COLO668 (cell line): ENCODE results near the gene RASGEF1C.
A peak's percentile ranks its signal among the peaks of the same experiment; 100 is the strongest.

ENCODE experiments used
- DNase-seq: peaks from one replicate; lab custom pipeline; 2025; ENCODE audit not compliant: unreplicated experiment; lab: John Stamatoyannopoulos, UW

RASGEF1C gene

DNA sequence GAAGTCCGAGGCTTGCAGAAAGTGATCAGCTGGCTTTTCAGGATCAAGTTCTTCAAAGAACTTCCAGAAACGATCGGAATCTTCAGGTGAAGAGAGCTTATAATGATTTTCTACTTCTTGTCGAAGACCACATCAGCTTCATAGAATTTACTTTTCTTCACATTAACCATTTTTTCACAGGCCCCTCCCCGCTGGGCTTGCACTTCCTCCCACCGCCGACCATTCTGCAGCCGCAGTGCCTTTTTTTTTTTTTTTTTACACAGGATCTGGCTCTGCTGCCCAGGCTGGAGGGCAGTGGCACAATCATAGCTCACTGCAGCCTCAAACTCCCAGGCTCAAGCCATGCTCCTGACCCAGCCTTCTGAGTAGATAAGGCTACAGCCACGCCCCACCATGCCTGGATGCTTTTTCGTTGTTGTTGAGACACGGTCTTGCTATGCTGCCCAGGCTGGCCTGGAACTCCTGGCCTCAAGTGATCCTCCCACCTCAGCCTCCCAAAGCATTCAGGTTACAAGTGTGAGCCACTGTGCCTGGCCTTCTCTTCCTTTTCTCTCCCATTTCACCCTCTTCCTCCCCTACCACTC is 122.1 kb downstream of the RASGEF1C start:
- DNase-seq, result no peak

DNA sequence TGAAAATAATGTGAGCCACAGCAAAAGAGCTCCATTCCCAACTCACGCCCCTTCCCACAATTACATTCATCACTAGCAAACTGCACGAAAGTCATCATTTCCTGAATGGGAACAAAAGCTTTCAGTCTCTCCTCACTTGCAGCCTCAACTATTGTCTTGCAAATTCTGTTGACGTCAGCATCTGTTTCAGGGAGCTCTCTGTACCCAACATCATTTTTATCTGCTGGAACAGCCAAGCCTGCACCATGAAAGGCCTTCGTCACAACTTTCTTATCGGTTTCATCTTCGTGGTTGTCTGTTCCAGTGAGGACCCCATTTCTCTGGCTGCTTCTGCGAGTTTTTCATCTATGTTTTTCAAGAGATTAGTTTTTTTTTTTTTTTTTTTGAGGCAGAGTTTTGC is 123.2 kb downstream of the RASGEF1C start:
- DNase-seq, result no peak

DNA sequence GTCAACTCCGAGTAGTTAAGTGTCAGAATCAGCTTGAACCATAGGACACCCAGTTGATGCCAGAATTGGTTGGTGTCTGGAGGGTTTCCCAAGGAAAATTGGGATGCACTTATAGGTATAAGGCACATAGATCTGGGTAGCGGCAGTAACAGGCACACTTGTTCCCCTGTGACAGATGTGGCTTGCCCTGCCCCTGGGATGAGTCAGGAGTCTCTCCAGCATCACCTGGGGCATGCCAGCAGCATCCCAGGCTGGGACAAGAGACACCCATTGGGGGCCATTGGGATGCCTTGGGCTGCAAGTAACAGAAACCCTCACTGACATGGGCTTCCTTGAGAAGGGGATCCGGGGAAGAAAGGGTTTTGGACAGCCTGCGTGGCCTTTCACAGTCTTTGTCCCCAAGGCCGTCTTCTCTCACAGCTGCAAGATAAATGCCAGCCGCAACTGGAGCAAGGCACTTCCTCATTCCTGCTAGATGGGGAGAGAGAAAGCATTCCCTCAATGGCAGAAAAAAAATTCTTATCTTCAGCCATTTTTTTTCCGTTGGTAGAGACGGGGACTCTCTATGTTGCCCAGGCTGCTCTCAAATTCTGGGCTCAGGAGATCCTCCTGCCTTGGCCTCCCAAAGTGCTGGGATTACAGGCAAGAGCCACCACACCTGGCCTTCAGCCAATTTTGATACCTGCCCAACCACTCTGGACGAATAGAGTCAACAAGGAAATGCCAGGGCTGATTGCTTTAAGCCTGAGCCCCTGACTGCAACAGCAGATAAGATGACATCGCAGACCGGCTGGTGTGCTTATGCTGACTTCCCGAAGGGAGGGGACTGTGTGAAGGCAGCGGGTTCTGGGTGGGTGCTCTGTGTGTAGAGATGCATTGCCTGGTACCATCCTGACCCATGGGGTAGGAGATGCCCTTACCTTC is 124.1 kb downstream of the RASGEF1C start:
- peak; percentile 78 for DNase-seq

DNA sequence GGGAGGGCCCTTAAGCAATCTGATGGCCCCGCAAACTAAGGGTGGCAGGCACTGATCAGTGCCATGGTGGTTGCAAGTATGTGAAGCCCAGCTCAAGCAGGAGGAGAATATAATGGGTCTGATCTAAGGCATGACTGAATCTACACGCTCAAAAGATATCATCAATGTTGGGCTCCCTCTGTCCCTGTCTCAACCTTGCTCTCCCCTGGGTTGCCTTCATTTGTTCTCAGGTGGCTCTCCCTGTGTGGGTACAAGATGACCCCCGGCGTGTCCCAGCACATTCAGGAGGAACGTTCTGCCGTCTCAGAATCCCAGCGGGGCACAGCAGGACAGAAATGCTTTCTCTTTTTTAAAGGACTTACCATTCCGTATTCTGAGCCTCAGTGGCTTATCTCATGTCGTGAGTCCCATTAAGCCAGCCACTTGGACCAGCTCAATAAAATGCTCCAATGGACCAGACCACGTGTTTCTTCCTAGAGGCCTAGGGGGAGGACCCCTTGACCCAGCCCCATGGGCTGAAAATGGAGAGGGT is 125.4 kb downstream of the RASGEF1C start:
- no peak for DNase-seq

DNA sequence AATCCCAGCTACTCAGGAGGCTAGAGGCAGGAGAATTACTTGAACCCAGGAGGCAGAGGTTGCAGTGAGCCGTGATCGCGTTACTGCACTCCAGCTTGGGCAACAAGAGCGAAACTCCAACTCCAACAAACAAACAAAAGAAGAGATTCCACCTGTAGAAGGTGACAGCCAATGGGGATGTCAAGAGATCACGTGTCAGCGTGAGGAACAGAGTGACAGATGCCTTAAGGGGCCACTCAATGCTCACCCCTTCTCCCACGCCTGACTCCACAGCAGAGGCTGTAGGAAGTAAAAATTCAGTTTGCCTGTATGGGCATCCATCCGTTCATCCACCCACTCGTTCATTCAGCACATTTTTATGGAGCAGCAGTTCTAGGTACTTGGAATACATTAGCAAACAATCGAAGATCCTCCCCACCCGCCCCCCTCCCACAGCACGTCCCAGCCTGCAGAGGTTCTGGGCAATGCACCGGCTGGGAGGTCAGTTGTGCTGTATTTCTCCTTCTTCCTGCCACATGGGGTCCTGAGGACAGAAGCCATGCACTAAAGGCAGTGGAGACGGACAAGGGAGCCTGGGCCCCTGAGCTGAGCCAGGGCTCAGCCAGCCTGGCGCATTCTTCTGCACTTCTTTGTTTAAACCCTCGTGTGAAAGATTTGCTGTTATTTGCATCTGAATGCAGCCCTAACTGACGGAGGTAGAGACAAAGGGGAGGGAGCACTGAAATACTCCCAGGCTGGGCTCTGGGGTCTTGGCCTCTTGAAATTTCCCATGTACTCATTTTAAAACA is 126.2 kb downstream of the RASGEF1C start:
- no peak for DNase-seq

- DNase-seq, result no peak
These were observed 127.5 kb downstream of the RASGEF1C start for GRCh38 chr5:180081481-180081880.

DNA sequence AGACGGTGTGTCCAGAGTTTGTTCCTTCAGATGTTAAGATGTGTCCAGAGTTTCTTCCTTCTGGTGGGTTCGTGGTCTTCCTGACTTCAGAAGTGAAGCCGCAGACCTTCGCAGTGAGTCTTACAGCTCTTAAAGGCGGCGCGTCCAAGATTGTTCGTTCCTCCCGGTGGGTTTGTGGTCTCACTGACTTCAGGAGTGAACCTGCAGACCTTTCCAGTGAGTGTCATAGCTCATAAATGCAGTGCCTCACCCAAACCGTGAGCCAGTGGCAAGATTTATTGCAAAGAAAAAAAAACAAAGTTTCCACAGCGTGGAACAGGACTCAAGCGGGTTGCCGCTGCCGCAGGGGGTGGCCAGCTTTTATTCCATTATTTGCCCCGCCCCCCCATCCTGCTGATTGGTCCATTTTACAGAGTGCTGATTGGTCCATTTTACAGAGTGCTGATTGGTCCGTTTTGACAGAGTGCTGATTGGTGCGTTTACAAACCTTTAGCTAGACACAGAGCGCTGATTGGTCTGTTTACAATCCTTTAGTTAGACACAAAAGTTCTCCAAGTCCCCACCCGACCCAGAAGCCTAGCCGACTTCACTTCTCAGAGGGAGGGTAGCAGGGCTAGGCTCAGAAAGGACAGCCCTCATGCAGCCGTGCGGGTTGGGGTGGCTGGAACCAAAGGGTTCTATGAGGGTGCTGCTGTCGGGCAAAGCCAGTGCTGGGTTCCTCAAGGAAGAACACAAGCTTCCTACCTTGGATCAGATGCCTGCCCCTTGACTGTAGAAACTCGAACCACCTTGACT is 128.3 kb downstream of the RASGEF1C start:
- DNase-seq, result no peak

DNA sequence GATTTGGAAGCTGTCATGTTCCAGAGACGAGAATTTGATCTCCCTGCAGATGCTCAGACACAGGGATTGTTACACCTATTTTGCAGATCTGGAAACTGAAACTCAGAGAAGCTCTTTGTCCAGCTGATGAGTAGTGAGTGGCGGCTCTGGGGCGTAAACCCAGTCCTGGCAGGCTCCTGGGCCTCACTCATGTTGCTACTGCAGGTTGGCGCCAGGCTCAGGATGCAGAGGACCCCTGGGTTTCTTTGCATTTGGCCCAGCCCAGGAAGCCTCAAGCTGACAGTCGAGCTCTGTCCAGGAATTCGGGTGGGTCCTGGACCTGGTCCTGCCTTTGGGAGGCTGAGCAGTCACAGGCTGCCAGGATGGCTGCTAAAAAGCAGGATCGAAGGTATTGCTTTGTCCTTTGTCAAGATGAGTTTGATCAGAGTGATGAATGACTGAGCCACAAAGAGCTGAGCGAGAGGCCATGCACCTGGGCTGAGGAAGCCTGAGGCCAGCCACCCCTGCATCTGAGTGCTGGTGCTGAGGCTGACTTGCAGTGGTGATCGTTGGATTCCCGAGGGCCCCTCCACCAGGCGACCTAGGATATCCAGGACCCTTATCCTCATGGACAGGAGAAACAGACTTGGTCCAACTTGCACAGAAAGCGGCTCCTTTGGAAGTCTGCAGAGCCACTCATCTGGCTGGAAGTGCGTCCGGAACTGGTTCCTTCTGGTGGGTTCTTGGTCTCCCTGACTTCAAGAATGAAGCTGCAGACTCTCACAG is 129.1 kb downstream of the RASGEF1C start:
- DNase-seq, result no peak

DNA sequence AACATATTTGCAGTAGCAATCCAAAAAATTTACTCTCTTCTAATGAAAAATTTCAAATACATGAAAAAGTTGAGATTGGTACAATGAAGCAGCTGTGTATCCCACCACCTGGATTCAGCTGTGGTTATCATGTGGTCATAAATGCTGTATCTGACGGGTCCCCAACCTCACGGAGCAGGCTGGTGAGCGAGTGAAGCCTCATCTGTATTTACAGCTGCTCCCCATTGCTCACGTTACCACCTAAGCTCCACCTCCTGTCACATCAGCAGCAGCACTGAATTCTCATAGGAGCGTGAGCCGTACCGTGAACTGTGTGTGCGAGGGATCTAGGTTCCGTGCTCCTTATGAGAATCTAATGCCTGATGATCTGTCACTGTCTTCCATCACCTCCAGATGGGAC is 130.7 kb downstream of the RASGEF1C start:
- no peak for DNase-seq

DNA sequence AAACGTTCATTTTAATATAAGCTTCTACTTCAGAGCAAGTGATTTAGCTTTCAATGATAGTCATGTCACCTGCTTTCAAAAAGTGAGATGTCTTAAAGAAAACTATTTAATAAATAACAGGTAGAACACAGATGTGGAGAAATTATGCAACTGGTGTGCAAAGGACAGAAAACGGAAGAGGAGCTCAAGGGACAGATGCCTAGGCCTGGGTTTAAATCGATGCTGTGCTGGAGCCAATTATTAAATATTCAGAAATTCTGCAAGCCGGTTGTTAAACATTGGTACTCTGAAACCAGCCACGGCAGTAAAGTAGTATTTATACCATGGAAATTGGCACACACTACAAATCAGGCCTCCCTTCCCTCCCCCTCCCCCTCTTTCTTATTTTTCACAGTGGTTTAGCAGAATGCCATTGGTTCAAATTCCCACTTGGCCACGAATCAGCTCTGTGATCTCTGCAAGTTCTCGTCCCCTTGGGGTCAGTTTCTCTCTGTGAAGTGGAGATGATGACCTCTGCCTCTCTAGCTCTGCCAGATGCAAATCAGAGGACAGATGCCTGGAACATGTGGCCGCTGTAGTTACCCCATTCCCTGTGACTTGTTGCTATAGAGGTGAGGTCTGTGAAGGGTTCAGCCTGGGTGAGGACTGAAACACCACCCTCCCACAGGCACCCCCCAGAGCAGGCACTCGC is 131.3 kb downstream of the RASGEF1C start:
- DNase-seq, result no peak

- DNase-seq, result no peak
These were observed 133.3 kb downstream of the RASGEF1C start for GRCh38 chr5:180075703-180076102.

GRCh38 chr5:180074462-180074861 is 134.5 kb downstream of the RASGEF1C start:
- DNase-seq, result no peak

GRCh38 chr5:180072556-180072955 is 136.5 kb downstream of the RASGEF1C start:
- no peak for DNase-seq

DNA sequence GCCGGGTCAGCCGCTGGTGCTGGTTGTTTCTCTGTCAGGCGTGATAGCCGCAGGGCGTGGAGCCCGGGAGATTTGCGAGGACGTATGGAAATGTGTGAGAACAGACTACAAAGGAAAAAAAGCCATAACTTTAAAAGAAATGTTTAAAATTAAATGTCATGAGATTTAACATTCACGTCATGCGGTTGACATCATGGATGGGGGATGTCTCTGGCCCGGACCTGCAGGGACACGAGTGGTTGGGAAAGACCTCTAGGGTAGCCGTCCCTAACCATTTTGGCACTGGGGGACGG is 136.8 kb downstream of the RASGEF1C start:
- no peak for DNase-seq

DNA sequence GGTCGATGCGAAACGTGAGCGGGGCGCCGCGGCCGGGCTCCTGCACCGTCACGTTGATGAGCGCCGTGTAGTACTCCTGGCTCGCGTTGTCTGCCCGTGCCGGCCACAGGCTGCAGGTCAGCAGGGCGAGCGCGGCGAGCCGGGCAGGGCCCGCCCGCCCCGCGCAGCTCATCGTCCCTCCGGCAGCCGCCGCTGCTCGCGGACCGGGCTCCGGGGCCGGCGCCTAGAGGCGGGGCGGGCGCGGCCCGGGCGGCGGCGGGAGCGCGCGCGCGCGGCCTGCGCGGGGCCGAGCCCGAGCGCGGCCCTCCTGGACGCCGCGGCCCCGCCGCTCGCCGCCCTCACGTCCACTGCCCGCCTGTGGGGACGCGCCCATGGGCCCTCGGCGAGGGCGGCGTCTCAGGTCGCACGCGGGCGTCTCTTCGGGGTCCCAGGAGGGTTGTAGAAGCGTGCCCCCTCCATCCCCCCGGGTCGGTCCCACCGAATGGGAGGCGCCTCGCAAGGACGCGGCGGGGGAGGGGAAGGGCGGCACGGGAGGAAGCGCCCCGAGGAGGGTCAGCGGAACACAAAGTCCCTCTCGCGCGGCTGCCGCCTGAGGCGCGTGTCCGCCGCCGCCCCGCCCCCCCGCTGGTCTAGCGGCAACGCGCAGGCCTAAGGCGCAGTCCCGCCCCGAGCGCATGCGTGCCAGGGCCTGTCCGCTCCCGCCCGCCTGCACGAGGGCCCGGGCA is 137.3 kb downstream of the RASGEF1C start, which contains the start of gene RNF130:
RNF130 (minus strand) TSS at position 229 of the 725 bp plus-strand sequence; CDS start at position 172, 57 bp downstream.
- DNase-seq, result peak; percentile 89

DNA sequence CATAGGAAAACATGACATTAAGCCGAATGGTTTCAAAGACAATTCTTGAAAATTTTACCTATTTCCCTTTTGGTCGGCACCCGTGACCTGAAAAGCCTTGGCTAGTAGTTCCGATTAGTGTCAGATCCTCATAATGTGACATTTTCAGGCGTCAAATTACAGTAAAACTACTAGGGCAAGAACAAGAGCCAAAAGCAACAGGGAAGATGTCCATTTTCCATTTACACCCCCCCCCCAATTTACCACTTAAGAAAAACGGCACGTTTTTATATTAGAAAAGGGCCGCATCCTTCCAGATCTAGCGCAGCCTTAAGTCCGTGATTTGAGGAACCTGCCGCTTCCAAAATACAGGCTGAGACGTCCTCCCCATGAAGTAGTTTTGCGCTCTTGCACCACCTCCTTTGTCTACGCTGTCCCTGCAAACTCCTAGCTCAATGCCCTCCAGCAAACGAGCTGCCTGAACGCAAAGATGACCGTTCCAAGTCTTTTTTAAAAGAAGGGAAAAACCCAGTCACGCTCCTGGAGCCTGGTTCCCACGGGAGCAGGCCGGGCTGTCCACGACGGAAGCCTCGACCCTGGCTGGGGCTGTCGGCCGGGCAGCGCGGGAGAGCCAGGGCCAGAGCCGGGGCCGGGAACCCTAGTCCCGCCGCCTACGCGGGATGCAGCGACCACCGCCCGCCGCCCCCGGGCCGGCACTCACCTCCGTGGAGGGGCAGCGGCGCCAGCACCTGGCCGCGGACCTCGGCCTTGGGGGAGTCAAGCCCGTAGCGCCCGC is 138.1 kb downstream of the RASGEF1C start:
- DNase-seq, result peak; percentile 42

GRCh38 chr5:180069589-180070247 is 139.3 kb downstream of the RASGEF1C start:
- DNase-seq, result no peak
